Measurements from ENCODE around the gene GAS5.

GRCh38 chr1:173856903-173857302 is 10.9 kb downstream of the GAS5 start:
- no peak for TF ChIP-seq ZFX (IDR thresholded peaks at IDR 0.05)
- TF ChIP-seq CTCF (conservative IDR thresholded peaks at IDR 0.05), result no peak
